HG02970 (cell line): ENCODE measurements around the gene BPIFA2.
"Not testable (repeated sequence)": the region's sequence is repeated elsewhere in the genome, so short reads cannot be mapped to it uniquely, and the experiment has no call there.

Experiments used
- ATAC-seq: cut with Tn5 transposase; IDR thresholded peaks from one replicate; pipeline ENCODE4 v1.9.1; 2021; ENCODE audit warnings: mild to moderate bottlenecking, moderate library complexity, moderate number of reproducible peaks; ENCODE audit not compliant: unreplicated experiment, low FRiP score

The BPIFA2 gene

GRCh38 chr20:33159713-33160112, 8.2 kb upstream of the BPIFA2 start:
- no peak for ATAC-seq

GRCh38 chr20:33160681-33161080, 7.3 kb upstream of the BPIFA2 start:
- ATAC-seq, result no peak

GRCh38 chr20:33162313-33162712, 5.6 kb upstream of the BPIFA2 start:
- ATAC-seq, result no peak

- ATAC-seq, result no peak
Observed at GRCh38 chr20:33162753-33163152, 5.2 kb upstream of the BPIFA2 start.

GRCh38 chr20:33163856-33164762, 3.9 kb upstream of the BPIFA2 start:
- no peak for ATAC-seq

GRCh38 chr20:33164763-33165095, 3.2 kb upstream of the BPIFA2 start:
- no peak for ATAC-seq

GRCh38 chr20:33165416-33166055, 2.4 kb upstream of the BPIFA2 start:
- ATAC-seq, result no peak

- no peak for ATAC-seq
Observed at GRCh38 chr20:33166533-33167113, 1.3 kb upstream of the BPIFA2 start.

GRCh38 chr20:33169176-33169794, 1.3 kb downstream of the BPIFA2 start:
- no peak for ATAC-seq

- no peak for ATAC-seq
Observed at GRCh38 chr20:33172781-33173180, 4.8 kb downstream of the BPIFA2 start.

GRCh38 chr20:33175123-33175522, 7.2 kb downstream of the BPIFA2 start:
- ATAC-seq, result no peak

- no peak for ATAC-seq
Observed at GRCh38 chr20:33176101-33176500, 8.1 kb downstream of the BPIFA2 start.

- ATAC-seq, result no peak
Observed at GRCh38 chr20:33177866-33178265, 9.9 kb downstream of the BPIFA2 start.

- ATAC-seq, result no peak
Observed at GRCh38 chr20:33178726-33179125, 10.8 kb downstream of the BPIFA2 start.

GRCh38 chr20:33180169-33180568, 12.2 kb downstream of the BPIFA2 start:
- no peak for ATAC-seq

GRCh38 chr20:33181482-33182093, 13.6 kb downstream of the BPIFA2 start:
- no peak for ATAC-seq

GRCh38 chr20:33183312-33183711, 15.4 kb downstream of the BPIFA2 start:
- ATAC-seq, result no peak

GRCh38 chr20:33185031-33185590, 17.2 kb downstream of the BPIFA2 start:
- ATAC-seq, result not testable (repeated sequence)

- no peak for ATAC-seq
Observed at GRCh38 chr20:33187491-33187890, 19.5 kb downstream of the BPIFA2 start.

- no peak for ATAC-seq
Observed at GRCh38 chr20:33188421-33188820, 20.5 kb downstream of the BPIFA2 start.
